DMS79 treated with DMSO at 0.1 percent for 48 hours (cell line): ENCODE data around the gene ACSBG1.
"Not testable (repeated sequence)": the region's sequence is repeated elsewhere in the genome, so short reads cannot be mapped to it uniquely, and the experiment has no call there.

Source experiments
- DNase-seq: peaks from one replicate; lab custom pipeline; 2025; lab: John Stamatoyannopoulos, UW

The ACSBG1 gene

GRCh38 chr15:78249131-78249530 is 14.8 kb upstream of the ACSBG1 start:
- DNase-seq = no peak

GRCh38 chr15:78247911-78248310 is 13.5 kb upstream of the ACSBG1 start:
- DNase-seq = no peak

- not testable (repeated sequence) for DNase-seq
Measured at GRCh38 chr15:78245976-78246620, 11.7 kb upstream of the ACSBG1 start.

GRCh38 chr15:78245392-78245791 is 11.0 kb upstream of the ACSBG1 start:
- DNase-seq = not testable (repeated sequence)

- DNase-seq = no peak
Measured at GRCh38 chr15:78244893-78245292, 10.5 kb upstream of the ACSBG1 start.

- DNase-seq = no peak
Measured at GRCh38 chr15:78244101-78244500, 9.7 kb upstream of the ACSBG1 start.

GRCh38 chr15:78243491-78243941 is 9.2 kb upstream of the ACSBG1 start:
- no peak for DNase-seq

DNA sequence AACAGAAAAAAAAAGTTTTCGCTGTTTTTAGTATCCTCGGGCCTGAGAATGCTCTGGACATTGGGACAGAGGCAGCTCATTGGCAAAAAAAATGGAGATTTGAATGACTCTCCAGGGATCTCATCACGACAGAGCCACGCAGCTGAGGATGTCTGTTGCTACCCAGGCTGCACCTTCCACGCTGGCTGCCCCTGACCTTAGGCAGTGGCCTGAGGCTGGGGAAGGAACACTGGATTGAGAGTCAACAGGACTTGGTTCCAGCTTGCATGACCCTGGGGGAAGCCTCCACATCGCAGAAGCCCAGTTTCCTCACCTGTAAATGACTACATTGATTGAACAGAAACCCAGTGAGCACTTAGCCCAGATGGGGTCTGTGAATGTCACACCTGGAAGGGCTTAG is 8.7 kb upstream of the ACSBG1 start:
- DNase-seq = no peak

- DNase-seq = no peak
Measured at GRCh38 chr15:78242128-78242527, 7.8 kb upstream of the ACSBG1 start.

DNA sequence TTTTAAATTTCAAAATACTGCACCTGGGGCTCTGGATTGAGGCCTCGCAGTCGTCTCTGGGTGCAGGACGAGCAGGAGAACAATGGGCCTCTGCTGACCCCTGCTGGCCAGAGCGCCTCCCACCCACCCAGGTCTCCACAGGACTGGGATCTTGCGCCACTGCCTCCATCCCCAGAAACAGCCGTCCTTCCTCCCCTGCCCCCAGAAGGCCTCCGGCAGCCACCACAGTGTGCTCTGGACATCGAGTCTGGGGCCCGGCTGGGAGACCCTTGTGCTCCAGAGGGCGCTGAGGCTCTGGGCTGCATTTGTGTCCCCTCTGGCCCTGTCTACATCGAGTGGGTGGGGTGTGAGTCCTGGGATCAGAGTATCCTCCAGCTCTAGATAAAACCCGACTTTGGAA is 6.7 kb upstream of the ACSBG1 start:
- peak; percentile 22 for DNase-seq

DNA sequence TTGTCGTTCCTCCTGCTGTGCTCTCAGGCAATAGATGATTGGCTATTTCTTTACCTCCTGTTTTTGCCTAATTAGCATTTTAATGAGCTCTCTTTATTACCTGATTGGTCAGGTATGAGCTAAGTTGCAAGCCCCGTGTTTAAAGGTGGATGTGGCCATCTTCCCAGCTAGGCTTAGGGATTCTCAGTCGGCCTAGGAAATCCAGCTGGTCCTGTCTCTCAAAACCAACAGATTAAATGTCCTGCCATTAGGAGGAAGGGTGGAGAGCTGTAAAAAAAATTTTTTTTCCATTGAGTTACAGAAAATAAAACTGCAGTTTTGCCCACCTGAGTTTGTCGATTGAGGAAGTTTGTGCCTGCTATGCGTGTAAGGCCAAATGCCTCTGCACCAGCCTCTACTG is 5.4 kb upstream of the ACSBG1 start:
- DNase-seq = no peak

DNA sequence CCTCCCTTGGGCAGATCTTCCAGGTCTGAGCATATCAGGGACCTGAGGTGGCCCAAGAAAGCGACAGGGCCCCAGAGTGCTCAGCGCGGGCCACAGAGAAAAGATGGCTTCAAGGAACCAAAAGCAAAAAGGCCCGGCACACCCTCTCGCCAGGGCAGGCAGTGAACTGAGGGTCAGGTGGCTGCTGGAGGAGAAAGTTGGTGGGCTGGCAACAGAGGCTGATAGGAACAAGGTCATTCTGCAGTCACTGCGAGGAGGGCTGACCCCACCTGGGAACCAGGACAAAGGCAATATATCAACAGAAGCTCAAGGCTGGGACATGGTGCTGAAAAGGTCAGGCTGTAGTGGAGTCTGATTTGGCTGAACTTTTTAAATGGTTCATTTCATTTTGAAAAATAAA is 2.8 kb upstream of the ACSBG1 start:
- DNase-seq = no peak

DNA sequence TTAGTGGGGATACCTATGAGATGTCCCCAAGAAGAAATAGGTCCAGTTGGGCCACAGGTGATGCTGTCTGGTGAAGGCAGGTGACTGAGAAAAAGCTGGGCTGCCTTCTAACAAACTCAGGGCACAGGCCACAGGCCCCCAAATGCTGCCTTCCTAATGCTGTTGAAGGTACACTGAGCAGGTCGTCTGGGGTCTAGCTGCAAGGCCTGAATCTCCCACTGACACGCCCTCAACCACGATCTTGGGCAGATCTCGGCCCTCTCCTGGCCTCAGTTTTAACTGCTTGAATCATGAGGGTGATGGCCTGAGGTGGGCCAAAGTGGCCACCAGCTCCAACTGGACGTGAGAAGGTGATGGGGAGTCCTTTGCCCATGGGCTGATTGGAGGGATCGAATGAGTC is 2.1 kb upstream of the ACSBG1 start:
- no peak for DNase-seq

DNA sequence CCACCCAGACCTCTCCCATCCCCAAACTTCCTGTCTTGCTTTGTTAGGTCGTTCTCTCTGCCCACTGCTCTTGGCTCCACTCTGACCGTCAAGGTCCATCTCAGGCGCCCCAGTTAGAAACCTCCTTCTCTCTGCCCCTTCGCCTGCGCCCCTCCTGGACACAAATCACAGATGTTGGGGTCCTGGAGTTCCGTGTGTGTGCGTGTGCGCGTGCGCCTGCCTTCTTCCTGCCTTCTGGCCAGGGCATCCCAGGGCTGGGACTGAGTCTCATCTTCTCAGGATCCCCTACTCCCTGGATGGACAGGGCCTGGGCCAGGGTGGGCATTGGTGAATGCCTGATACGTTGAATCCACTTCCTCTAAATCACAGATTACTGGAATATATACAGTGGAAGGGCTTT is 869 bp downstream of the ACSBG1 start:
- no peak for DNase-seq

DNA sequence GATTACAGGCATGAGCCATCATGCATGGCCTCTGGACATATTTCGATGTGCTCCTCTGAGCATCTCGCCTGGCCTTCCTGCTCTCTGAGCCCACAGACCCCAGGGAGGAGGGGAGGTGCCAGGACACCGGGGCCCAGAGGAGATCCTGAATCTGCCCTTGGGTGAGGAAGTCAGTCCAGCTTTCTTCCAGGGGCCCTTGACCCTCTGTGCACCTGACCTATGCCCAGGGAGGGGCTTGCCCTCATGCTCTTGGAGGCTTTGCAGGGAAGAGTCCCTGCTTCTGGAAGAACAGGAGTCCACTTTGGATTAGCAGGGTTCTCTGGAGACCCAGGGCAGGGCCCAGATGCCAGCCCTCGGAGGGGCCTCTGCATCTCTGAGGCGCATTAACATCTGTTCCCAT is 1.4 kb downstream of the ACSBG1 start:
- no peak for DNase-seq

DNA sequence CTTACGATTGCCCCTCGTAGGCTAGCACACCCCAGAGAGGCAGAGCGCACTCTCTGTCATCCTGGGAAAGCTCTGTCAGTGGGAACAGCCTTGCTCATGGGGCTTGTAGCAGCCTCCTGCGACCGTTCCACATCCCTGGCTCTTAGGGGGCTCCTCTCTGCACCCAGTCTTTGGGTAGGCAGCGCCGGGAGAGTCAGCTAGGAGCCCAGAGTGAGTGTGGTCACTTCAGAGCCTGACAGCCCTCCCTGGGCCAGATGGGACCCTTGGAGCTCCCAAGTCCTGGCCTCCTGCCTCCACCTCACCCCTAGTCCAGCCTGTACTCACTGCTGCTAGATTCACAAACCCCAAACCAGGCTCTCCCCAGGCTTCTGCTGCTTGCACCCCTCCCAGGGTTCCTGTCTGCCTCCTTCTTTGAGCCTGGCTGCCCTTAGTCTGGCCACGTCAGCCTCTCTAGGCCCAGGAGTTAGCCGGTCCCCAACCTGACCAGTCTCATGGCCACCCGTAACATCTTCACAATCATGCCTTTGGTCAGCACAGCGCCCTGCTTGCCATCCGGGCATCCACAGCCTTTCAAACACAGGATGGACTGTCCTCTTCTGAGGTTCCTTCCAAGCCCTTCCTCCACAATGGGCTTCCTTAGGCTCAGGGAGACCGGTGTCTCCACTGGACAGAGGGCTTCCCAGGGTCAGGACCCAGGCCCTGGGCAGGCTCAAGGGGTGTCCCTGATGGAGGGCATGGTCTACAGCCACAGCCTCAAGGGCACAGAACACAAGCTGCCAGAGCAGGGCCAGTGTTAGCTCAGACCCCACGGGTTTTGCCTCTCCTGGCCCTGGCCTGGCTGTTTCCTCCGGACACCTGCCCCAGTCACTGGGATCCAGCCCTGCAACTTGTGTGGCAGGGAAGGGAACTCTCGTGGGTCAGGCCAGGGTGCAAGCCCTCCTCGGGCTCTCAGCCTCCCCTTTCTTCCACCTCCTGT is 4.6 kb downstream of the ACSBG1 start:
- no peak for DNase-seq

GRCh38 chr15:78228356-78228996 is 5.9 kb downstream of the ACSBG1 start:
- no peak for DNase-seq

- no peak for DNase-seq
Measured at GRCh38 chr15:78225783-78226541, 8.4 kb downstream of the ACSBG1 start.

GRCh38 chr15:78224023-78224411 is 10.3 kb downstream of the ACSBG1 start:
- DNase-seq = no peak

DNA sequence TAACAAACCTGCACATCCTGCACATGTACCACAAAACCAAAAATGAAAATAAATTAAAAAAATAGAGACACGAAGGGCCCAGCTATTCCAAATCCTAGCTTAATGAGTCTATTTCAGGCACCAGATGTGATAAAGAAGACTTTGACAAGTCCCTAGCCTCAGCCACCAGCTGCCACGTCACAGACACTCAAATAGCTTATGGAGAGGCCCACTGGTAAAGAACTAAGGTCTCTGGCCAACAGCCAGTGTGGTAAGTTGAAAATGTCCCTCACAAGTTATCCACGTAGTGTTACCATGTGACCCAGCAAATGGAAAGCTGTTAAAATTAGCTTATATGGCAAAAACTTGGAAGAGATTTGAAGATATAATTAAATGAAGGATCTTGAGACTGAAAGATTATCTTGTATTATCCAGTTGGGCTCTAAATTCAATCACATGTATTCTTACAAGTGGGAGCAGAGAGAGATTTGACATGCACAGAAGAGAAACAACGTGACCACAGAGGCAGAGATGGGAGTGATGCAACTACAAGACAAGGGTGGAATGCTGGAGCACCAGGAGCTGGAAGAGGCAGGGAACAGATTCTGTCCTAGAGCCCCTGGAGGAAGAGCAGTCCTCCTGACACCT is 10.9 kb downstream of the ACSBG1 start:
- no peak for DNase-seq

- no peak for DNase-seq
Measured at GRCh38 chr15:78222745-78223395, 11.5 kb downstream of the ACSBG1 start.
